Caco-2 (cell line): ENCODE results near the gene PPFIBP2. TPM values are rescaled to one million over a fixed set of nuclear protein-coding genes. Genes with fewer than 3 reads are reported as not detected.

Experiments
- BruUV-seq: library from RNA; stranded (reverse); fragments of 400-500 nt; replicated peaks from 2 replicates; lab custom pipeline; 2021; lab: Mats Ljungman, UMichigan
- CTCF ChIA-PET: fragments of 300-600 bp; sonication (Branson Sonifier 250); formaldehyde crosslinking; loops from one replicate; lab custom pipeline; 2022; ENCODE audit warnings: antibody characterized with exemption; lab: Charles Lee
- POLR2A ChIA-PET: fragments of 300-600 bp; sonication (Branson Sonifier 250); formaldehyde crosslinking; loops from one replicate; lab custom pipeline; 2022; ENCODE audit warnings: antibody characterized with exemption; lab: Charles Lee
- DNase-seq, 2 experiments: peaks; one replicate each; pipeline versions ENCODE4 v3.0.0 to v3.0.0-alpha.2; 2020 to 2022
- H3K27me3 ChIP-seq: replicated peaks from 2 replicates; pipeline ENCODE4 v1.6.0; 2011; ENCODE audit warnings: low read length; ENCODE audit not compliant: control insufficient read depth, insufficient read depth
- H3K36me3 ChIP-seq: 2 replicates; pipeline ENCODE4 v1.5.1; 2011; ENCODE audit warnings: low read length; ENCODE audit not compliant: control insufficient read depth, insufficient read depth
- H3K4me1 ChIP-seq: fragments of 250-450 bp; sonication (Bioruptor Pico); 2 replicates; pipeline ENCODE4 v1.5.1; 2020; ENCODE audit warnings: mild to moderate bottlenecking
- H3K4me3 ChIP-seq: 2 replicates; pipeline ENCODE4 v1.5.1; 2011; ENCODE audit warnings: low read depth, mild to moderate bottlenecking, control low read depth, low read length
- H3K9me3 ChIP-seq: fragments of 250-450 bp; sonication (Bioruptor Pico); 2 replicates; pipeline ENCODE4 v1.5.1; 2020; ENCODE audit warnings: mild to moderate bottlenecking, moderate library complexity
- H3K27ac Mint-ChIP-seq: one replicate; pipeline ENCODE4 v1.8.0; 2022; ENCODE audit warnings: mixed read lengths; ENCODE audit not compliant: unreplicated experiment
- H3K27me3 Mint-ChIP-seq: one replicate; pipeline ENCODE4 v1.8.0; 2022; ENCODE audit warnings: mixed read lengths; ENCODE audit not compliant: insufficient read depth, unreplicated experiment
- H3K36me3 Mint-ChIP-seq: one replicate; pipeline ENCODE4 v1.8.0; 2022; ENCODE audit warnings: mild to moderate bottlenecking, mixed read lengths; ENCODE audit not compliant: insufficient read depth, unreplicated experiment
- H3K4me1 Mint-ChIP-seq: one replicate; pipeline ENCODE4 v1.8.0; 2022; ENCODE audit warnings: low read depth, mixed read lengths; ENCODE audit not compliant: unreplicated experiment
- H3K4me3 Mint-ChIP-seq: one replicate; pipeline ENCODE4 v1.8.0; 2022; ENCODE audit warnings: mild to moderate bottlenecking, moderate library complexity, mixed read lengths; ENCODE audit not compliant: unreplicated experiment
- H3K9me3 Mint-ChIP-seq: one replicate; pipeline ENCODE4 v1.8.0; 2022; ENCODE audit warnings: mixed read lengths; ENCODE audit not compliant: unreplicated experiment
- CTCF ChIP-seq, 2 experiments: fragments of 200-600 bp in 1 of 2; IDR thresholded peaks; 1 replicate in 1 of 2; 2 replicates in 1 of 2; pipeline versions ENCODE4 v1.5.1 to v1.8.0; 2011 to 2022; ENCODE audit warnings: antibody characterized with exemption in 1 of 2, control low read depth in 1 of 2, inconsistent platforms in 1 of 2, low read depth in 1 of 2, low read length in 1 of 2, mild to moderate bottlenecking in 1 of 2, moderate library complexity in 1 of 2; ENCODE audit not compliant: insufficient read depth in 1 of 2, severe bottlenecking in 1 of 2, unreplicated experiment in 1 of 2
- intact Hi-C: fragments of 100-400 bp; cut with micrococcal nuclease; formaldehyde crosslinking; loops from one replicate; pipeline ENCODE4 v1.10.0; 2022; ENCODE audit not compliant: unreplicated experiment
- total RNA-seq: library from RNA; stranded (reverse); gene quantifications from 2 replicates; pipeline ENCODE4 v1.2.3, GENCODE V29; 2022

Gene PPFIBP2
- total RNA-seq, 1 experiment from 2014 or later, result 72.5 TPM

GRCh38 chr11:7501894-7502293, 11.9 kb upstream of the PPFIBP2 start:
- no TSS peak for BruUV-seq
- H3K9me3 Mint-ChIP-seq, result no peaks in the 10 kb centered on the region
- DNase-seq, result no peak
- Histone ChIP-seq H3K36me3 (no peaks in the 10 kb centered on the region), H3K4me3 (no peak overlapping the region), H3K27me3 (no peaks in the 10 kb centered on the region), H3K9me3 (no peaks in the 10 kb centered on the region), H3K4me1 (no peaks in the 10 kb centered on the region)
- CTCF ChIA-PET, result no interaction called here
- H3K27me3 Mint-ChIP-seq, result peaks cover 2% of the 10 kb centered on the region
- intact Hi-C loops, result no loop called here
- no peak overlapping the region for H3K4me3 Mint-ChIP-seq
- H3K36me3 Mint-ChIP-seq, result no peaks in the 10 kb centered on the region
- no peaks in the 10 kb centered on the region for H3K4me1 Mint-ChIP-seq
- no peak for TF ChIP-seq CTCF (IDR thresholded peaks at IDR 0.05; ENCODE audit: insufficient read depth in 1 of 2, low read depth in 1 of 2, low read length in 1 of 2, severe bottlenecking in 1 of 2, unreplicated experiment in 1 of 2)
- H3K27ac Mint-ChIP-seq, result no peak overlapping the region
- POLR2A ChIA-PET, result no interaction called here

GRCh38 chr11:7506243-7506642, 7.6 kb upstream of the PPFIBP2 start:
- H3K4me1 ChIP-seq, result no peaks in the 10 kb centered on the region
- DNase-seq, result no peak
- POLR2A ChIA-PET, result no interaction called here
- CTCF ChIA-PET, result no interaction called here
- H3K9me3 ChIP-seq, result no peaks in the 10 kb centered on the region
- H3K4me3 ChIP-seq, result no peak overlapping the region
- Mint-ChIP-seq H3K4me3 (no peak overlapping the region), H3K4me1 (peaks cover 4% of the 10 kb centered on the region), H3K27ac (no peak overlapping the region), H3K36me3 (no peaks in the 10 kb centered on the region), H3K9me3 (no peaks in the 10 kb centered on the region), H3K27me3 (no peaks in the 10 kb centered on the region)
- H3K36me3 ChIP-seq, result no peaks in the 10 kb centered on the region
- intact Hi-C loops, result no loop called here
- no TSS peak for BruUV-seq
- no peaks in the 10 kb centered on the region for H3K27me3 ChIP-seq
- TF ChIP-seq CTCF (IDR thresholded peaks at IDR 0.05; ENCODE audit: insufficient read depth in 1 of 2, low read depth in 1 of 2, low read length in 1 of 2, severe bottlenecking in 1 of 2, unreplicated experiment in 1 of 2), result no peak

GRCh38 chr11:7508087-7508486, 5.7 kb upstream of the PPFIBP2 start:
- no peaks in the 10 kb centered on the region for H3K9me3 Mint-ChIP-seq
- Histone ChIP-seq H3K4me1 (0 out of 2 replicates have a peak, but pooled peaks cover 5% of the 10 kb centered on the region), H3K4me3 (no peak overlapping the region), H3K27me3 (no peaks in the 10 kb centered on the region), H3K9me3 (no peaks in the 10 kb centered on the region), H3K36me3 (no peaks in the 10 kb centered on the region)
- peaks cover 6% of the 10 kb centered on the region for H3K4me1 Mint-ChIP-seq
- no peaks in the 10 kb centered on the region for H3K36me3 Mint-ChIP-seq
- intact Hi-C loops, result no loop called here
- no peak overlapping the region for H3K27ac Mint-ChIP-seq
- H3K4me3 Mint-ChIP-seq, result no peak overlapping the region
- ChIA-PET POLR2A (no interaction called here), CTCF (interaction anchor here (1.0 kb wide), 2 partner anchors 184 to 479 kb away, joined by 3 to 4 read pairs; partner anchors contain the start of gene EIF3F)
- no peaks in the 10 kb centered on the region for H3K27me3 Mint-ChIP-seq
- no peak for DNase-seq
- TF ChIP-seq CTCF (IDR thresholded peaks at IDR 0.05; ENCODE audit: insufficient read depth in 1 of 2, low read depth in 1 of 2, low read length in 1 of 2, severe bottlenecking in 1 of 2, unreplicated experiment in 1 of 2), result no peak
- BruUV-seq, result no TSS peak
